ENCODE results near the gene CDIP1.

The CDIP1 gene

DNA sequence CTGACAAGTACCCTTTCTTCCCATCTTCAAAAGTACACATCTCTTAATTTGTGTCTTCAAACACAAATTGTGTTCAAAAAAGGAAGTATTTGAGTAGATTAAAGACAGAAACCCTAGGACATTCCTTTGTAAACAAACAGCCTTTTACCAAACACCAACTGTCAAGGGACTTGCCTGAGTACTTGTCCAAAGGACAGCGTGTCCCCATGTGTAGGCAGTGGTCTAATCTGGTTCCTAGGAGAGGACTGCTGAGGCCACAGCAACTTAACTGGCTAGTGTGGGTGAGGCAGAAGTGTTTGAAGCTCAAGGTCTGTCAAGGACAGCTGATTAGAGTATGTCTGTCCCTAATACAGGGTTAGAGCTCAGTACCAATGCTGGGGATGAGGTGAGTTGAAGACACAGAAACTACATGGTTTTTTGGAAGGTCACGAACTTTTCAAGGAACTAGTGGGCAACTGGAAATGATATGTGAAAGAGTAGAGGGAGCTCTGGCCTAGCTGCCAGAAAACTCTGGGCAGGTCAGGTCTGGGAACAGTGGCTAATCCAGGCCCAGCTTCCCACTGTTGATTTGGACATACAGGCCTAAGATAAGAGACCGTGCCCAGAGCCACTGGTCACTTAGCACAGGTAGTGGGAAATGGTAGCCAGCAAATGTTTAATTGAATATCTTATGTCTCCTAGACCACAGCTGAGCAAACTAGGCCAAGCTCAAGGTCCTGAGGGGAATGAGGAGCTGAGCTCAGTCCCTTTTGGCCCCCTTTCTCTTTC, 52.3 kb downstream of the CDIP1 start:
- no peak for DNase-seq

DNA sequence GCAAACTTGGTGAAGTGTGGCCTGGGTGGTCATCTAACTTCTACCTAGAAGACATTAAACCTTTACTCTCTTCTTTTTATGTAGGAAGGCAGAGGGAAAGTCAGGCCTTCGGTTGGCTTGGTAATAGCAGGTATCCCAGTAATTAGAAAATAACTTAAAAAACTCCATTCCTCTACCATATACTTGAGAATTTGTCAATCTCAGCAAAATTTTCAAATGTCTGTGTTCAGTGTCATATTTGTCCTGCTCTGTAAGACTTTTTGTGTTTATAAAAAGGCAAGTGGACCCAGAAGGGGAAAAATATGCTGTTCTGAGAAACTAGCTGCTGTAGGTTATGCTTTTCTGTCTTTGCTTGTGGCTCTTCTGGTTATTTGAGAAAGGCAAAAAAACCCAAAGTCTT, 56.6 kb downstream of the CDIP1 start:
- DNase-seq = no peak

DNA sequence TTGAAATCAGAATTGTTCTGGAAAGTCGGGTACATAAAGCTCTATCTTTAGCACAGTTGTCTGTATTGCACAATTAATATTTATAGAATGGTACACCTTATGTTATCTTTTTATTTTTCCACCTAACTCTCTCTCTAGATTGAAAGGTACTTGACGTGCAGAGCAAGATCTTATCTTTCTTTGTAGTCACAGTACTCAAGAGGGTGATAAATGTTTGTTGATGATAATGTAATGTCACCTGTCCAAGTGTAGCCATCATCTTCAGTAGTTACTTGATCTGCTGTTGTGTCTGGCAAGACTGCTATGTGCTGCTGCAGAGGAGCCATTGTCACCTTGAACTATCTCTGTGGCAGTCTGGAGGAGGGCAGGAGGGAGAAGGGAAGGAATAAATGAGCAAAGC, 57.0 kb downstream of the CDIP1 start:
- no peak for DNase-seq

DNA sequence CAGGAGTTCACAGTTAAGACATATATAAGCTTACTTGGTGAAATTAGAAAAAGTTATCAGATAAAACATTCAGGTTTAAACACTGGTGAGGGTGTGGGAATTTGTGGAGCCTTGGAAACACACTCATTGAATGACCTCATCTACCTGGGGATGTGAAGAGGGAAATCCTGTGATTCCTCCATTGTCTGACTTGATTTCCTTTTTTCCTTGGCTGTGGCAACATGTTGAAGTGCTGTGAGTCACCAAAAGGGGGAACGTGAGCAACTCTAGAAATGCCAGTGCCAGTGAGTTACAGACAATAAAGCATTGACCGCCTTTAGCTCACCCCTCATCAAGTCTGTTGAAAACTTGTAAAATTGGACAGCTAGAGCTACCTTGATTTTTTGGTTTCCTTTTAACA, 60.6 kb downstream of the CDIP1 start:
- peak; percentile 27 for DNase-seq

DNA sequence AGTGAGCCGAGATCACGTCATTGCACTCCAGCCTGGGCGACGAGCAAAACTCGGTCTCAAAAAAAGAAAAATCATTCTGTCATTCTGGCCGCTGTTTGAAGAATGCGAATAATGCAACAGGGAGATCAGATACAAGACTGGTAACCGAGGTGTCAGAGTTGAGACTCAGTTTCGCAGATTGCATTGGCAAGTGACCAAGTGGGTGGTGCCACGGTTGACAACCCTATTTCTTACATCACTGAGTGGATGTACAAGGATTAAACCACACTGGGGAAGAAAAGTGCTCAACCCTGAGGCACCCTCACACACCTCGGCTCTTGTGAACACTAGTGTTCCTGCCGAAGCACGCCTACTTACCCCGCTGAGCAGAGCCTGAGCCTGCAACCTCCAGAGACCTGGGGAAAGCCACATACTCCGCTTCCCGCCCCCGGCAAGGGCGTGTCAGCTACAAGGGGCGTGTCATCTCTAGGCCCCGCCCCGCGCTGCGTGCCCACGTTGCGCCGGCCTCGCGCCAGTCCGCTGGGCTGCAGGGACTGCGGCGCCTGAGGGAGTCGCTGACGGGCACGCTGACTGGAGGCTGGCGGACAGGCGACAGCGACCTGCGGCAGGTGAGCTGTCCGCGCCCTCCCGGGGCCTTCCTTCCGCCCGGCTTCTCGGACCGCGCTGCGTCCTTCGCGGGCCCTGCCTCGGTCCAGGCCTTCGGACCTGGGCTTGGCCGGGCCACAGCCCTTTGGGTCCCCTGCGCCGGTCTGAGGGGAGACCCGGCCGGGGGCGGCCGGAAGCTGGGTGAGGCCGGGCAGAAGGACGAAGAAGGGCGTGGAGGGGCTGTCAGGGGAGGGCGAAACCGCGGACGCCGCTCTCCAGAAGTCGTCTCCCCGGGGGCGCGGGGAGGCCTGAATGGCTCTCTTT, 62.4 kb downstream of the CDIP1 start, which contains the start of gene HMOX2:
Gene HMOX2, plus strand, starts transcription at position 519 of the 909 bp plus-strand sequence. CDS start 29,127 bp downstream, outside the sequence.
- peak; percentile 93 for DNase-seq

DNA sequence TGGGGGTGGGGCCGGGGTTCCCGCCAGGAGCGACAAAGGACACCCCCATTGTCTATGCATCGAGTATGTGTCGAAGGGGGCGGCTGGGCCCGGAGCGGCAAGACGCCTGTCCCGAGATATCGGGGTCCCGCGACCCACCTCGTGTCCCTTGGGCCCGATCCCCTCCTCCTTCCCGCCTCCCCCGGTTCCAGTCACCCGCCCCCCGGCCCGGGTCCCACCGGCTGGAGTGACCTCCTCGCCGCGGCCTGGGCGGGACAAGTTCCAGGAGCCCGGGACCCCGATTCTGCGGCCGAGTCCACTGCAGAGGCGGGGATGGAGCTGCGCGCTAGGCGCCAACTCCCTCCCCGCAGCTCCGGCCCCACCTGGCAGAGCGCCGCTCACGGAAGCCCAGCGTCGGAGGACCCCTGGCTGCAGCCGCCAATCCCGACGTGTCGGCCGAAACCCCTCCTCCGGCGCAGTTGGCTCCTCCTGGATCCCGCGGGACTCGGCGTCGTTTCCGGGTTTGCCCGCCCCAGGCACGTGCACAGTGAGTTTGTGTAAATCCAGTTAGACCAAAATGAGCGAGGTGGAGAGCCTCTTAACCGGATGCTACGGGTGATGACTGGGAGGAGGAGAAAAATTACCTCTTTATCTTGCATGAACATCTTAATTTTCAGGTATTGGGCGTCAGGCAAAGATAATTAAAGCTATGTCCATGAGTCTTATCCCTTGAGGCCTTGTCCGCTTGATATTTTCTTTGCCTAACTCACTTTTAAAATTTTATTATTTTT, 64.2 kb downstream of the CDIP1 start, which contains the start of gene NMRAL1:
Gene NMRAL1, minus strand, starts transcription at position 434 of the 770 bp plus-strand sequence. CDS start 493 bp downstream, outside the sequence.
- peak; percentile 97 for DNase-seq

DNA sequence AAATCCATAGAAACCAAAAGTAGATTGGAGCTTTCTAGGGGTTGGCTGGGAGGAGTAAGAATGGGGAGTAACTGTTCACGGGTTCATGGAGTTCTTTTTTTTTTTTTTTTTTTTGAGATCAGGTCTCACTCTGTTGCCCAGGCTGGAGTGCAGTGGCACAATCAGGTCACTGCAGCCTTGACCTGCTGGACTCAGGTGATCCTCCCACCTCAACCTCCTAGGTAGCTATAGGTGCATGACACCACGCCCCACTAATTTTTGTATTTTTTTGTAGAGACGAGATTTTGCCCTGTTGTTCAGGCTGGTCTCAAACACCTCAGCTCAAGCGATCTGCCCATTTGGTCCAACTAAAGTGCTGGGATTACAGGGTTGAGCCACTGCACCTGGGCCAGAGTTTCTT, 65.7 kb downstream of the CDIP1 start:
- DNase-seq = no peak

DNA sequence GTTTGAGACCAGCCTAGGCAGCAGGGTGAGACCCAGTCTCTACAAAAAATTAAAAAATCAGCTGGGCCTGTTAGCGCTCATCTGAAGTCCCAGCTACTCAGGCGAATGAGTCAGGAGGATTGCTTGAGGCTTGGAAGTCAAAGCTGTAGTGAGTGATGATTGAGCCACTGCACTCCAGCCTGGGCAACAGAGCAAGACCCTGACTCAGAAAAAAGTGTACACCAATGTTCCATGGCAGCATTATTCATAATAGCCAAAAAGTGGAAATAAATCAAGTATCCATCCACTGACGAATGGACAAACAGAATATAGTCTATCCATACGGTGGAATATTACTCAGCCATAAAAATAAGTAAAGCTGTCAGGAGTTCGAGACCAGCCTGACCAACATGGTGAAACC, 66.7 kb downstream of the CDIP1 start:
- DNase-seq = no peak

DNA sequence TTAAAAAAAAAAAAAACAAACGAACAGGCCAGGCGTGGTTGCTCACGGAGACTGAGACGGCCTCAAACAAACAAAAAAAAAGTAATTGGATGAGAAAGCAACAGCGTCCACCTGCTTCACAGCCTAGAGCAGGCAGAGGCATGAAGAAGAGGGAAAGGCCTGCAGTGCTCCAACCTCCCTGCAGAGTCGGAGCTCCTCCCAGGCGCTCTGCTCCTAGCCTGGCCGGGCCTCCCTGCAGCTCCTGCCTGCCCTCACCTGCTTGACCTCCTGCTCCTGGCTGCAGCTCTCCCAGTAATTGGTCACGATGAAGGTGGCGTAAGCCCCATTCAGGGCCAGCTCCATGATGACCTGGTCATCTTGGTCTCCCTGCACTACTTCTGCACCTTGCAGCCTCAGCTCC, 69.6 kb downstream of the CDIP1 start:
- no peak for DNase-seq

DNA sequence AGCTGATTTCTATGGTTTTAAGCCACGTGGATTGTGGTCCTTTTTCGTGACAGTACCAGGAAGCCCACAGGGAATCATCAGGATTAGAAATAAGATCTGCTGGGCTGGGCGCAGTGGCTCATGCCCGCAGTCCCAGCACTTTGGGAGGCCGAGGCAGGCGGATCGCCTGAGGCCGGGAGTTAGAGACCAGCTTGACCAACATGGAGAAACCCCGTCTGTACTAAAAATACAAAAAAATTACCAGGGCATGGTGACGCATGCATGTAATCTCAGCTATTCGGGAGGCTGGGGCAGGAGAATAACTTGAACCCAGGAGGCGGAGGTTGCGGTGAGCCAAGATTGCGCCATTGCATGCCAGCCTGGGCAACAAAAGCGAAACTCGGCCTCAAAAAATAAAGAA, 70.7 kb downstream of the CDIP1 start:
- DNase-seq = no peak

DNA sequence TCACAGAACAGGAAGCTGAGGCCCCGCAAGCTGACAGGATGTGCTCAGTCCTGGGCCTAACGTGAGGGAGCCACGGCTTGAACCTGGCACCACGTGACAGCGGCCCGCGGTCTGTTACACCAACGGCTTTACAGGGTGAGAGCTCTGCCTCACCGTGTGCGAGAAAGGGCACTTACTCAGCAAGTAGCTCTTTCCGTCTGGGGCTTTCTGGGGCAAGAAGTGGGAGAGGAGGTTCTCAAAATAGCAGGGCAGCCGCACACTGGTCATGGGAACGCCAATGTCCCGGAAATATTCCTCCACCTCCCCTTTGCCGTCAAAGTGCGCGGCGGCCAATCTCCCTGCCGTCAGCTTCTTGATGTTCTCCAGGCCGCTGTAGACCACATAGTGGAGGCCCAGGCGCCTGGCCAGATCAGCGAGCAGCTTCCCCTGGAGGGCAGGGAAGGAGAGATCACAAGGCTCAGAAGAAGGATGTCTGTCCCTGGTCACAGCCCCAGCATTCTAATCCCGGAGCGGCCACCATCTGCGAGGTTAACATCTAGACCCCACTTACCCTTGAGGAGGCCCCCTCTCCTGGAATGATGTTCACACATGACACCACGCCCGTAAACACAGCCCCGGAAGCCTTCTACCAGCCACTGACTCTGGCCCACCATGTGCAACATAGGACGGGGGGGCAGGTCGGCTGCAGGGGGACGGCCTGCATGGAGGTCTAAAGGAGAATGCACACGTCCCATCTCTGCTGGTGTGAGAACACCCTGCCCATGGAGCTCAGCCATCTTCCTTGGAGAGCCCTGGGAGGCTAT, 72.4 kb downstream of the CDIP1 start:
- no peak for DNase-seq

DNA sequence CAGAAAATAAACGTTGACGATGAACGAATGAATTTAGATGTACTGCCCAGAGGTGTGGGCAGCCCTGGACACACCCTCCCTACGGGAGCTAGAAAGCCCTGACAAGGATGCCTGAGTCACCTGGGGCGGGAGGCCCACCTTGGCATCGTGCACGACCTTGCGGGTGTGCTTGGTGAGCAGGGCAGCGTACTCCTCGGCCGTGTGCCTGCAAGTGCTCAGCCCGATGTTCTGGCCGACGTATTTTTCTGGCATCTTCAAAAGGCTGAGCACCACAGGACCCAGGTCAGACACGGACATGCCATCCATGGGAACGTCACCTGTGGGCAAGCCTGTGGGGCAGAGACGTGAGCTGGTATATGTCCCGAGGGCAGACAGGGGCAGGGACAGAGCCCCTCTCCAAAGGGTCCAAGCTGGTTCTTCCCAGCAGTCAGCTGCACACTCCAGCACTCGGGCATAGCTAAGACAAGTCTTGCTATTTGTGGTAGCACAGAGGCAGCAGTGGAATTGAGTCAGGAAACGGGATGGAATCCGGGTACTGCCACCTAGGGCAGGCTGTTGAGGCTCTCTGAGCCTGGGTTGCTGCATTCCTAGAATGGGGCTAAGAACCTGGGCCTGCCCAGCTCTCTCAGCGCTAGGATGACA, 74.9 kb downstream of the CDIP1 start:
- no peak for DNase-seq

DNA sequence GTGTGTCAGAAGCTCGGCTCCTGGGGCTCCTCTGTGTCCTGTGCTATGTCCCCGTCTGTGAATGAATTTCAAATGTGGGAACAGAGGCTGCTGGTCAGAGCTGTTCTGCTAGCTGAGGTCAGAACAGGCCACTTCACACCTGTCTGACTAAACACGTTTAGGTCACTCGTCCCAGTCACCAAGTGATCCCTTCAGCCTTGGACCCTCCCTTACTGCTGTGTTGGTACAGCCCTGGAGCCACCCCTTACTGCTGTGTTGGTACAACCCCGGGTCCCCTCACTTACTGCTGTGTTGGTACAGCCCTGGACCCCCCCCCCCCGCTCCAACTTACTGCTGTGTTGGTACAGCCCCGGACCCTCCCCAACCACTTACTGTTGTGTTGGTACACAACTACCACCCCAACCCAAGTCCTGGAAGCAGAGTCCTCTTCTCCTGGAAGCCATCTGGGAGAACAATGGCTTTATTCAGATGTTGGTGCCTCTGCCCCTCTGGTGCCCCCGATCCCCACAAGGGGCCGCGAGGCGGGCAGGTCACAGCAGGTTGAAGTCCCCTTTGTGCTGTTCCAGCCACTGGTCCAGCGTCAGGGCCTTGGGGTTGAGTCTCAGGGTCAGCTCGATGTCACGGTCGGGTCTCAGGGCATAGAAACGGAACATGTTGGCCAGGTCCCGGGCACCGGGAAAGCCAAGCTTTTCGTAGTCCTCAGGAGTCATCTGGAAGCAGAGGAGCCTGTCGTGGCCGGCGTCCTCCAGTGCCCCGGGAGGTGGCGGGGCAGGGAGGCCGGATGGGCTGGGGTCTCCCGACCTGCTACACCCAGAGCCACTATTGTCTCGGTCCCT, 77.1 kb downstream of the CDIP1 start:
- DNase-seq = no peak

DNA sequence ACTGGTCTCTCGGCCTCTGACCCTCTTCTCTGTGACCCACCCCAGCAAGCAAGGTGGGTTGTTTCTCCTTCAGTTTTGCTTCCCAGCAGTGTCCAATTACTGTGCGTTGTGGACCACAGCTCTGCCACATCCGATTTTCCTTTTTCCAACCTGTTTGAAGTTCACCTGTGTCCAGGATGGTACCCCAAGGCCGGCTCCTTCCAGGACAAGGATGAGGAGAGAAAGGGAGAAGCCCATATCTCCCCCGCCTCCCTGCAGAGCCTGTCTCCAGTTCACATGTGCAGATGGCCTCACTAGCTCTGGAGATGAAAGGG, 77.7 kb downstream of the CDIP1 start:
- no peak for DNase-seq
